GM13977 (cell line): ENCODE data around the gene OBSCN.

Experiments used
- DNase-seq: peaks from one replicate; pipeline ENCODE4 v3.0.0; 2012; ENCODE audit warnings: low spot score
- in situ Hi-C: fragments of 300-500 bp; cut with MboI; formaldehyde crosslinking; loops from one replicate; pipeline ENCODE4 v1.12.0; 2022; ENCODE audit warnings: low sequenced_read_pairs, low pct_unique_long_range_greater_than_20kb, mixed read lengths, inconsistent platforms; ENCODE audit not compliant: unreplicated experiment
- TF ChIP-seq, protein P1 (sequence below): IDR thresholded peaks from 2 replicates; pipeline ENCODE4 v1.5.1; 2012; ENCODE audit warnings: mild to moderate bottlenecking, control low read depth; ENCODE audit not compliant: insufficient read depth; ENCODE audit errors: extremely low read depth, missing control alignments

OBSCN gene

DNA sequence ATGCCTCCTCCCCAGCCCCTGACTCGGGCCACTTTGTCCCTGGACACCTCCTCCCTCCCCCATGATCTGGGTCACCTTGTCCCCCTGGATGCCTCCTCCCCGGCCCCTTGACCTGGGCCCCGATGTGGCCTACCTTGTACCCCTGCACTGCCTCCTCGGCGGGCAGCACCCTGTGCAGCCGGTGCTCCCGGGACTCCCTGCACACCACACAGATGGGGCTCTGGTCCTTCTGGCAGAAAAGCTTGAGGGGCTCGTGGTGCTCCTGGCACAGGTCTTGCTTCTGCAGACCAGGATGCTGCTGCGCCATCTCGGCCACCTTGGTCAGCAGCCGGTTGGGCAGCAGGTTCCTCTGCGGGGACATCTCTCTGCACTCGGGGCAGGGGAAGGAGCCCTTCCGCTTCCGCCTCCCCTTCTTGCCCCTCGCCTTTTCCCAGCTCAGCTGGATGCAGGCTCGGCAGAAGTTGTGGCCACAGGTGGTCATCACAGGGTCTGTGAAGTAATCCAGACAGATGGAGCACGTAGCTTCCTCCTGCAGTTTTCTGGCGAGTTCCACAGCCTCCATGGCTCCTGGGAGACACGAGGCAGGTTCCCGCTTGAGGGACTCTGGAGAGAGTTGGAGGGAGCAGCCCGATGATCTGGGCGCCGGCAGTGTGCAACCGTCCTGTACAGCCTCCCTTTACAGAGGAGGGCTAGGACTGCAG lies 206.8 kb downstream of the OBSCN start:
- TF ChIP-seq, protein P1, sequence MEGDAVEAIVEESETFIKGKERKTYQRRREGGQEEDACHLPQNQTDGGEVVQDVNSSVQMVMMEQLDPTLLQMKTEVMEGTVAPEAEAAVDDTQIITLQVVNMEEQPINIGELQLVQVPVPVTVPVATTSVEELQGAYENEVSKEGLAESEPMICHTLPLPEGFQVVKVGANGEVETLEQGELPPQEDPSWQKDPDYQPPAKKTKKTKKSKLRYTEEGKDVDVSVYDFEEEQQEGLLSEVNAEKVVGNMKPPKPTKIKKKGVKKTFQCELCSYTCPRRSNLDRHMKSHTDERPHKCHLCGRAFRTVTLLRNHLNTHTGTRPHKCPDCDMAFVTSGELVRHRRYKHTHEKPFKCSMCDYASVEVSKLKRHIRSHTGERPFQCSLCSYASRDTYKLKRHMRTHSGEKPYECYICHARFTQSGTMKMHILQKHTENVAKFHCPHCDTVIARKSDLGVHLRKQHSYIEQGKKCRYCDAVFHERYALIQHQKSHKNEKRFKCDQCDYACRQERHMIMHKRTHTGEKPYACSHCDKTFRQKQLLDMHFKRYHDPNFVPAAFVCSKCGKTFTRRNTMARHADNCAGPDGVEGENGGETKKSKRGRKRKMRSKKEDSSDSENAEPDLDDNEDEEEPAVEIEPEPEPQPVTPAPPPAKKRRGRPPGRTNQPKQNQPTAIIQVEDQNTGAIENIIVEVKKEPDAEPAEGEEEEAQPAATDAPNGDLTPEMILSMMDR: no peak
- in situ Hi-C loops: no loop called here
- DNase-seq: no peak

DNA sequence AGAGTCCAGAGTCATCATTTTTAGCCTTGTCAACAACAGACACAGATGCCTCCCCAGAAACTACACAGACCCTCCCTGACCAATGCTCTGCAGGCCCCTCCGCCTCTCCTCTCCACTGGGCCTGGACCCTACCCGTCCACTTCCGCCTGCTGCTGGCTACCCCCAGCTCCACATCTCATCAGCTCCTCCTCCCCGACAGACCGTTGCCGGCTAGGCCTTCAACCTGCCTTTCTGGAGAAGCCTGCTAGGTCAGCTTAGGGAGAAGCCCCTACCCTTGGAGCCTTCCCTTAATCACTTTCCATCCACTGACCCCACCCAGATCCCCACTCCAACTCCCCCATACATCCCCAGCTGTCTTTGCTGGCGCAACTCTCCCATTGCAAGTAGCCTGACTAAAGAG lies 207.4 kb downstream of the OBSCN start:
- in situ Hi-C loops: no loop called here
- TF ChIP-seq, protein P1: no peak
- no peak for DNase-seq

DNA sequence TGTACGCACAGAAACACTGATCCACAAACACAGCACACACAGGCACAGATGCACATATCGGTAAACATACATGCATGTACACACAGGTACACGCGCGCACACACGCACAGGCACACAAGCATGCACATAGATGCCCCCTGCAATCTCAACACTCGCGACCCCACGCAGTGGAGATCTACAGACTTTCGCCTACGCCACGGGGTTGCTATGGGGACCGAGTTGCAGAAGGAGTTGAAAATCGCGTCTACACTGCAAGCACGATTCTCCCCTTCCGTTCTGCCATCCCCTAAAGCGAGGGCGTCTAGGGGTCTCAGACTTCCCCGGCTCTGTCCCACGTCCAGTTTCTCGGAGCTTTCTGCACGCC lies 208.0 kb downstream of the OBSCN start:
- DNase-seq: no peak
- TF ChIP-seq, protein P1: no peak
- in situ Hi-C loops: no loop called here

DNA sequence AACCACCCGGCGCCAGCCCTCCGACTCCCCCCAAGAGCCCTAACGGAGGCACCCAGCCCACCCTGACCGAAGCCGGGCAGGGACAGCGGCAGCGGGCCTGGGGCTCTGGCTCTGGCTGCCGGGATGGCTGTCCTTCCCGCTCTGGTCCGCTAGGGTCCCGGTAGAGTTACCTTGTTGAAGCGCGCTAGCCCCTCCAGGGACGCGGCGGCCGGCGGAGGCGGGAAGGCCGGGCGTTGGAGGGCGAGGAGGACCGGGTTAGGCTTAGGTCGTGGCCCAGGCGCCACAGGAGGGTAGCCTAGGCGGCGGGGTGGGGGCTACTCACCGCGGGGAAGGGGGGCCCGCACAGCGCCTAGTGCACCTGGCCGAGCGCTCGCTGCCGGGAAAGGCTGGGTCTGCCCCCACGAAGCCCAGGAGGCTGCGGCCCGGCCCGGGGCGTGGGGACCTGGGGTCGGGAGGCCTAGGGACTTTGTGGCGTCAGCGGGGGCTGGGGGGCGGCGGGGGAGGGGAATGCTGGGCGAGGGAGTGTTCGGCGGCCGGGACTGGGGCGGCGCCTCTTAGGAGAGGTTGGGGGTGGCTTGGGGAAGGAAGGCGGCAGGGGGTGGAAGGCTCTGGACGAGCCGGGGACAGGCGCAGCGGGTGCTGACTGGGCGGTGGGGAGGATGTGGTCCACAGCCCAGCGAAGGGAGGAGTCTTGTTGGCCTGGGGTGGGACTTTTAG lies 208.5 kb downstream of the OBSCN start, which contains the start of gene TRIM17:
Gene TRIM17, minus strand, starts transcription at position 645 of the 717 bp plus-strand sequence. CDS start 1,789 bp downstream, outside the sequence.
- in situ Hi-C loops: no loop called here
- TF ChIP-seq, protein P1: no peak
- DNase-seq: peak; percentile 64

DNA sequence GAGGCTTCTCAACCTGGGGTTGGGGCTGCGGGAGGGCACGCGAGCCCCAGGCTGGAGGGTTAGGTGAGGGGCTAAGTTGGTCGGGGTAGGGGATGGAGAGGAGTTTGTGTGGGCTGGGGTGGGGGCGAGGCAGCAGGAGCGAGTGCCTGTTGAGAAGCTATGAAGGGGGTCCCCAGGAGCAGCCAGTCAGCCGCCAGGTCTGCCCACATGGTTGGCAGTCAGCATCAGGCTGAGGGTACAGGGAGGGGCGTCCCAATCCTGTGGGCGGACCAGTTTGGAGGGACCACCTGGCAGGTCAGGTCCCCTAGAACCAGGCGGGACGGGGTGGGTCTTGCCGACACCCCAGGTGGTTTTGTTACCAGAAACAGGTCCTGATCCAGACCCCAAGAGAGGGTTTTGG lies 209.2 kb downstream of the OBSCN start:
- in situ Hi-C loops: no loop called here
- no peak for DNase-seq
- TF ChIP-seq, protein P1: no peak

DNA sequence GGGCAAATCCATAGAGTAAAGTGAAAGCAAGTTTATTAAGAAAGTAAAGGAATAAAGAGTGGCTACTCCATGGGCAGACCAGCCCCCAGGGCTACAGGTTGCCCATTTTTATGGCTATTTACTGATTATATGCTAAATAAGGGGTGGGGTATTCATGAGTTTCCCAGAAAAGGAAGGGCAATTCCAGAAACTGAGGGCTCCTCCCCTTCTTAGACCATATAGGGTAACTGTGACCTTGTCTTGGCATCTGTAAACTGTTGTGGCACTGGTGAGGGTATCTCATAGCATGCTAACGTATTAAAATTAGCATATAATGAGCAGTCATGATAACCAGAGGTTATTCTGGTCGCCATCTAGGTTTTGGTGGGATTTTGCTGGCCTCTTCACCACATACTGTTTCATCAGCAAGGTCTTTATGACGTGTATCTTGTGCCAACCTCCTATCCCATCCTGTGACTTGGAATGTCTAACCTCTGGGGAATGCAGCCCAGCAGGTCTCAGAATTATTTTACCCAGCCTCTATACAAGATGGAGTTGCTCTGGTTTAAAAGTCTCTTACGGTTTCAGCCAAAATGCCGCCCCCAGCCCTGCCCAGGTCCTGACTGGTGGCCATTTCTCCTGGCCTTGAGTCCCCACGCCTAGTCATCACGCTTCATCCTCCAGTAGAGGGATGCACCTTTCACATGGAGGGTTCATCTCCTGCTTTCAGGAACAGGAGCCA lies 209.8 kb downstream of the OBSCN start:
- in situ Hi-C loops: no loop called here
- no peak for DNase-seq
- TF ChIP-seq, protein P1: no peak
